Measurements from ENCODE around the gene ADGRG7.

GRCh38 chr3:100609963-100610362 is 562 bp downstream of the ADGRG7 start:
- TF ChIP-seq, protein P1, sequence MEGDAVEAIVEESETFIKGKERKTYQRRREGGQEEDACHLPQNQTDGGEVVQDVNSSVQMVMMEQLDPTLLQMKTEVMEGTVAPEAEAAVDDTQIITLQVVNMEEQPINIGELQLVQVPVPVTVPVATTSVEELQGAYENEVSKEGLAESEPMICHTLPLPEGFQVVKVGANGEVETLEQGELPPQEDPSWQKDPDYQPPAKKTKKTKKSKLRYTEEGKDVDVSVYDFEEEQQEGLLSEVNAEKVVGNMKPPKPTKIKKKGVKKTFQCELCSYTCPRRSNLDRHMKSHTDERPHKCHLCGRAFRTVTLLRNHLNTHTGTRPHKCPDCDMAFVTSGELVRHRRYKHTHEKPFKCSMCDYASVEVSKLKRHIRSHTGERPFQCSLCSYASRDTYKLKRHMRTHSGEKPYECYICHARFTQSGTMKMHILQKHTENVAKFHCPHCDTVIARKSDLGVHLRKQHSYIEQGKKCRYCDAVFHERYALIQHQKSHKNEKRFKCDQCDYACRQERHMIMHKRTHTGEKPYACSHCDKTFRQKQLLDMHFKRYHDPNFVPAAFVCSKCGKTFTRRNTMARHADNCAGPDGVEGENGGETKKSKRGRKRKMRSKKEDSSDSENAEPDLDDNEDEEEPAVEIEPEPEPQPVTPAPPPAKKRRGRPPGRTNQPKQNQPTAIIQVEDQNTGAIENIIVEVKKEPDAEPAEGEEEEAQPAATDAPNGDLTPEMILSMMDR (IDR thresholded peaks at IDR 0.05): no peak
- TF ChIP-seq POLR2AphosphoS5 (IDR thresholded peaks at IDR 0.05) (no peak), POLR2A (IDR thresholded peaks at IDR 0.05) (no peak), EP300 (IDR thresholded peaks at IDR 0.05) (no peak)
